Neuronal stem cell (in vitro differentiated cells): ENCODE measurements around the gene HMOX2.

ENCODE experiments used
- DNase-seq: peaks from one replicate; pipeline ENCODE4 v3.0.0-alpha.2; 2013; ENCODE audit warnings: low spot score
- H2AFZ ChIP-seq: one replicate; pipeline ENCODE4 v1.6.1; 2013; ENCODE audit warnings: mild to moderate bottlenecking, low read length, inconsistent platforms
- H2AK5ac ChIP-seq: 2 replicates; pipeline ENCODE4 v1.6.1; 2013; ENCODE audit warnings: low read depth, mild to moderate bottlenecking, inconsistent platforms, low read length, moderate library complexity, mixed read lengths
- H2BK120ac ChIP-seq: 2 replicates; pipeline ENCODE4 v1.6.1; 2013; ENCODE audit warnings: low read depth, mild to moderate bottlenecking, inconsistent platforms, low read length, moderate library complexity, mixed read lengths
- H2BK12ac ChIP-seq: one replicate; pipeline ENCODE4 v1.6.1; 2013; ENCODE audit warnings: low read length, inconsistent platforms
- H2BK15ac ChIP-seq: 2 replicates; pipeline ENCODE4 v1.6.1; 2013; ENCODE audit warnings: mild to moderate bottlenecking, low read length, inconsistent platforms, mixed read lengths
- H2BK5ac ChIP-seq: one replicate; pipeline ENCODE4 v1.6.1; 2013; ENCODE audit warnings: inconsistent platforms, mild to moderate bottlenecking, low read length, moderate library complexity
- H3K14ac ChIP-seq: one replicate; pipeline ENCODE4 v1.6.1; 2013; ENCODE audit warnings: low read length, inconsistent platforms
- H3K18ac ChIP-seq: 2 replicates; pipeline ENCODE4 v1.6.1; 2013; ENCODE audit warnings: low read length, inconsistent platforms
- H3K23ac ChIP-seq: 2 replicates; pipeline ENCODE4 v1.6.1; 2013; ENCODE audit warnings: low read depth, mild to moderate bottlenecking, mixed read lengths, low read length, inconsistent platforms; ENCODE audit not compliant: poor library complexity
- H3K27ac ChIP-seq: replicated peaks from 3 replicates; pipeline ENCODE4 v1.5.1; 2013; ENCODE audit warnings: low read length, inconsistent platforms
- H3K27me3 ChIP-seq, 3 experiments: 2 replicates each; pipeline ENCODE4 v1.6.1; 2013; ENCODE audit warnings: low read length in 3 of 3, mild to moderate bottlenecking in 2 of 3, inconsistent platforms in 1 of 3, low read depth in 1 of 3, mixed read lengths in 1 of 3, moderate library complexity in 1 of 3; ENCODE audit not compliant: control insufficient read depth in 3 of 3, insufficient read depth in 3 of 3
- H3K36me3 ChIP-seq, 2 donors: replicated peaks in 1 of 2; 2 replicates each; pipeline ENCODE4 v1.6.1; 2013; ENCODE audit warnings: low read length in 2 of 2; ENCODE audit not compliant: control insufficient read depth in 2 of 2, insufficient read depth in 2 of 2
- H3K4ac ChIP-seq: 2 replicates; pipeline ENCODE4 v1.6.1; 2013; ENCODE audit warnings: inconsistent platforms, mild to moderate bottlenecking, low read length, moderate library complexity
- H3K4me1 ChIP-seq, 2 donors: 1 replicate in 1 of 2; 2 replicates in 1 of 2; pipeline ENCODE4 v1.6.1; 2013; ENCODE audit warnings: low read length in 2 of 2, low read depth in 1 of 2; ENCODE audit not compliant: control insufficient read depth in 2 of 2, insufficient read depth in 1 of 2
- H3K4me2 ChIP-seq: one replicate; pipeline ENCODE4 v1.6.1; 2013; ENCODE audit warnings: mild to moderate bottlenecking, low read length, inconsistent platforms; ENCODE audit not compliant: insufficient read depth, poor library complexity, severe bottlenecking
- H3K4me3 ChIP-seq, 2 donors: 2 replicates each; pipeline ENCODE4 v1.5.1; 2013; ENCODE audit warnings: low read length in 2 of 2, mild to moderate bottlenecking in 2 of 2, inconsistent platforms in 1 of 2, moderate library complexity in 1 of 2
- H3K79me1 ChIP-seq: one replicate; pipeline ENCODE4 v1.6.1; 2013; ENCODE audit warnings: low read depth, mild to moderate bottlenecking, inconsistent platforms, low read length, moderate library complexity
- H3K9ac ChIP-seq: one replicate; pipeline ENCODE4 v1.6.1; 2013; ENCODE audit warnings: mild to moderate bottlenecking, low read depth, low read length, inconsistent platforms; ENCODE audit not compliant: poor library complexity
- H3K9me3 ChIP-seq, 2 donors: replicated peaks in 1 of 2; 2 replicates each; pipeline versions ENCODE3 to v1.6.1; 2013; ENCODE audit warnings: low read length in 2 of 2, mild to moderate bottlenecking in 2 of 2, inconsistent platforms in 1 of 2, low read depth in 1 of 2, mixed read lengths in 1 of 2, moderate library complexity in 1 of 2; ENCODE audit not compliant: control insufficient read depth in 2 of 2, insufficient read depth in 1 of 2
- H4K8ac ChIP-seq: one replicate; pipeline ENCODE4 v1.6.1; 2013; ENCODE audit warnings: low read depth, mild to moderate bottlenecking, inconsistent platforms, low read length, moderate library complexity
- H4K91ac ChIP-seq: one replicate; pipeline ENCODE4 v1.6.1; 2013; ENCODE audit warnings: low read length, low read depth, mild to moderate bottlenecking, inconsistent platforms; ENCODE audit not compliant: poor library complexity
- WGBS, 2 donors: extraction: QIAGEN DNeasy Blood & Tissue Kit; methylation state at CpG; one replicate each; pipeline ENCODE4 v1.1.7; 2013; ENCODE audit warnings: missing lambda C conversion rate in 2 of 2, mixed read lengths in 1 of 2; ENCODE audit not compliant: insufficient read length in 2 of 2, insufficient replicate concordance in 1 of 2; ENCODE audit errors: extremely low coverage in 2 of 2; 5-methylcytosine and 5-hydroxymethylcytosine counted together

Gene HMOX2

DNA sequence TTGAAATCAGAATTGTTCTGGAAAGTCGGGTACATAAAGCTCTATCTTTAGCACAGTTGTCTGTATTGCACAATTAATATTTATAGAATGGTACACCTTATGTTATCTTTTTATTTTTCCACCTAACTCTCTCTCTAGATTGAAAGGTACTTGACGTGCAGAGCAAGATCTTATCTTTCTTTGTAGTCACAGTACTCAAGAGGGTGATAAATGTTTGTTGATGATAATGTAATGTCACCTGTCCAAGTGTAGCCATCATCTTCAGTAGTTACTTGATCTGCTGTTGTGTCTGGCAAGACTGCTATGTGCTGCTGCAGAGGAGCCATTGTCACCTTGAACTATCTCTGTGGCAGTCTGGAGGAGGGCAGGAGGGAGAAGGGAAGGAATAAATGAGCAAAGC is 5.3 kb downstream of the HMOX2 start:
- H3K18ac ChIP-seq, result no peak overlapping the region
- no peak overlapping the region for H4K8ac ChIP-seq
- H4K91ac ChIP-seq, result no peak overlapping the region
- H2BK5ac ChIP-seq, result no peak overlapping the region
- H3K79me1 ChIP-seq, result no peaks in the 10 kb centered on the region
- H3K4me1 ChIP-seq, result peaks cover 3 to 4% of the 10 kb centered on the region in 2 donors
- H2BK15ac ChIP-seq, result no peak overlapping the region
- H3K14ac ChIP-seq, result no peak overlapping the region
- H3K36me3 ChIP-seq, result peaks cover 0 to 13% of the 10 kb centered on the region in 2 donors
- no peaks in the 10 kb centered on the region for H3K9me3 ChIP-seq
- no CpG with 5 or more reads among the region's 2 CpGs for WGBS, 2 donors
- H2BK120ac ChIP-seq, result no peak overlapping the region
- H3K4me3 ChIP-seq, result no peak overlapping the region
- peaks cover 0 to 2% (median 0%) of the 10 kb centered on the region in 3 experiments for H3K27me3 ChIP-seq
- H3K9ac ChIP-seq, result no peak overlapping the region
- H2AFZ ChIP-seq, result no peak overlapping the region
- no peak for DNase-seq
- H3K4me2 ChIP-seq, result no peak overlapping the region
- H3K27ac ChIP-seq, result no peak overlapping the region
- no peak overlapping the region for H3K23ac ChIP-seq
- H2AK5ac ChIP-seq, result no peak overlapping the region
- no peak overlapping the region for H2BK12ac ChIP-seq
- H3K4ac ChIP-seq, result no peak overlapping the region

DNA sequence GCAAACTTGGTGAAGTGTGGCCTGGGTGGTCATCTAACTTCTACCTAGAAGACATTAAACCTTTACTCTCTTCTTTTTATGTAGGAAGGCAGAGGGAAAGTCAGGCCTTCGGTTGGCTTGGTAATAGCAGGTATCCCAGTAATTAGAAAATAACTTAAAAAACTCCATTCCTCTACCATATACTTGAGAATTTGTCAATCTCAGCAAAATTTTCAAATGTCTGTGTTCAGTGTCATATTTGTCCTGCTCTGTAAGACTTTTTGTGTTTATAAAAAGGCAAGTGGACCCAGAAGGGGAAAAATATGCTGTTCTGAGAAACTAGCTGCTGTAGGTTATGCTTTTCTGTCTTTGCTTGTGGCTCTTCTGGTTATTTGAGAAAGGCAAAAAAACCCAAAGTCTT is 5.8 kb downstream of the HMOX2 start:
- no peak overlapping the region for H3K18ac ChIP-seq
- no peak overlapping the region for H3K9ac ChIP-seq
- WGBS, 2 donors, result no CpG with 5 or more reads among the region's 1 CpG
- H2AFZ ChIP-seq, result no peak overlapping the region
- H3K4me2 ChIP-seq, result no peak overlapping the region
- no peak overlapping the region for H4K8ac ChIP-seq
- no peak overlapping the region for H3K4me3 ChIP-seq
- peaks cover 0 to 13% of the 10 kb centered on the region in 2 donors for H3K36me3 ChIP-seq
- peaks cover under 1 to 2% of the 10 kb centered on the region in 2 donors for H3K4me1 ChIP-seq
- H3K79me1 ChIP-seq, result no peaks in the 10 kb centered on the region
- H2BK120ac ChIP-seq, result no peak overlapping the region
- H3K27me3 ChIP-seq, result no peaks in the 10 kb centered on the region
- H3K4ac ChIP-seq, result no peak overlapping the region
- no peak for DNase-seq
- H4K91ac ChIP-seq, result no peak overlapping the region
- no peak overlapping the region for H2BK15ac ChIP-seq
- no peak overlapping the region for H3K23ac ChIP-seq
- no peaks in the 10 kb centered on the region for H3K9me3 ChIP-seq
- H2AK5ac ChIP-seq, result no peak overlapping the region
- H3K27ac ChIP-seq, result no peak overlapping the region
- no peak overlapping the region for H3K14ac ChIP-seq
- no peak overlapping the region for H2BK5ac ChIP-seq
- no peak overlapping the region for H2BK12ac ChIP-seq

DNA sequence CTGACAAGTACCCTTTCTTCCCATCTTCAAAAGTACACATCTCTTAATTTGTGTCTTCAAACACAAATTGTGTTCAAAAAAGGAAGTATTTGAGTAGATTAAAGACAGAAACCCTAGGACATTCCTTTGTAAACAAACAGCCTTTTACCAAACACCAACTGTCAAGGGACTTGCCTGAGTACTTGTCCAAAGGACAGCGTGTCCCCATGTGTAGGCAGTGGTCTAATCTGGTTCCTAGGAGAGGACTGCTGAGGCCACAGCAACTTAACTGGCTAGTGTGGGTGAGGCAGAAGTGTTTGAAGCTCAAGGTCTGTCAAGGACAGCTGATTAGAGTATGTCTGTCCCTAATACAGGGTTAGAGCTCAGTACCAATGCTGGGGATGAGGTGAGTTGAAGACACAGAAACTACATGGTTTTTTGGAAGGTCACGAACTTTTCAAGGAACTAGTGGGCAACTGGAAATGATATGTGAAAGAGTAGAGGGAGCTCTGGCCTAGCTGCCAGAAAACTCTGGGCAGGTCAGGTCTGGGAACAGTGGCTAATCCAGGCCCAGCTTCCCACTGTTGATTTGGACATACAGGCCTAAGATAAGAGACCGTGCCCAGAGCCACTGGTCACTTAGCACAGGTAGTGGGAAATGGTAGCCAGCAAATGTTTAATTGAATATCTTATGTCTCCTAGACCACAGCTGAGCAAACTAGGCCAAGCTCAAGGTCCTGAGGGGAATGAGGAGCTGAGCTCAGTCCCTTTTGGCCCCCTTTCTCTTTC is 10.1 kb downstream of the HMOX2 start:
- H3K4me1 ChIP-seq, result no peaks in the 10 kb centered on the region
- H3K27me3 ChIP-seq, result no peaks in the 10 kb centered on the region
- no peak overlapping the region for H3K14ac ChIP-seq
- peaks cover 0 to 13% of the 10 kb centered on the region in 2 donors for H3K36me3 ChIP-seq
- H2BK12ac ChIP-seq, result no peak overlapping the region
- H2AK5ac ChIP-seq, result no peak overlapping the region
- no peak overlapping the region for H2AFZ ChIP-seq
- no peak overlapping the region for H3K4ac ChIP-seq
- no peak overlapping the region for H4K8ac ChIP-seq
- H2BK120ac ChIP-seq, result no peak overlapping the region
- H4K91ac ChIP-seq, result no peak overlapping the region
- no peak overlapping the region for H3K9ac ChIP-seq
- no CpG with 5 or more reads among the region's 3 CpGs for WGBS, 2 donors
- H3K23ac ChIP-seq, result no peak overlapping the region
- no peak overlapping the region for H3K18ac ChIP-seq
- H3K27ac ChIP-seq, result no peak overlapping the region
- H3K4me3 ChIP-seq, result no peak overlapping the region
- no peak for DNase-seq
- H2BK15ac ChIP-seq, result no peak overlapping the region
- no peak overlapping the region for H3K4me2 ChIP-seq
- no peak overlapping the region for H2BK5ac ChIP-seq
- no peaks in the 10 kb centered on the region for H3K79me1 ChIP-seq
- H3K9me3 ChIP-seq, result no peaks in the 10 kb centered on the region

DNA sequence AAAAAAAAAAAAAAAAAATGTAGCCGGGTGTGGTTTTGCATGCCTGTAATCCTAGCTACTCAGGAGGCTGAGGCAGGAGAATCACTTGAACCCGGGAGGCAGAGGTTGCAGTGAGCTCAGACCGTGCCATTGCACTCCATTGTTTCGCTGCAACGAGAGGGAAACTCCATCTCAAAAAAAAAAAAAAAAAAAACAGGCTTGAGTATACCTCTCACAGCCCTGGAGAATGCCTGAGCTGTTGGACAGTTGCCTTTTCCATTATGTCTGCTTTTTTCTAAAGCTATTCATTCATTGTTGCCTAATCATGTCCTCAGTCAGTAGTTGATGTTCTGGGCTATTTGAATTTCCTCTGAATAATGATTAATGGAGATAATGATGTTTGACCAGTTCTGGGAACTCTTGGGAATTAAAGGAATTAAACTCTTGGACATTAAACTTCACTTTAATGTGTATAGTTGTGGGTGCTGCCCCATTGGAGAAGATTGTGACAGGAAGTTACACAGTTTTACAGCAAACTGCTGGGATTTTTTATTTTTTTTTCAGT is 11.8 kb downstream of the HMOX2 start:
- no peak overlapping the region for H2BK120ac ChIP-seq
- H2BK15ac ChIP-seq, result no peak overlapping the region
- no peak for DNase-seq
- H2AFZ ChIP-seq, result no peak overlapping the region
- no peak overlapping the region for H4K8ac ChIP-seq
- no peak overlapping the region for H2BK12ac ChIP-seq
- no peak overlapping the region for H3K27ac ChIP-seq
- H4K91ac ChIP-seq, result no peak overlapping the region
- no peaks in the 10 kb centered on the region for H3K4me1 ChIP-seq
- no peaks in the 10 kb centered on the region for H3K27me3 ChIP-seq
- H3K36me3 ChIP-seq, result peaks cover 0 to 13% of the 10 kb centered on the region in 2 donors
- H3K9ac ChIP-seq, result no peak overlapping the region
- no peaks in the 10 kb centered on the region for H3K79me1 ChIP-seq
- H3K4me3 ChIP-seq, result no peak overlapping the region
- no CpG with 5 or more reads among the region's 5 CpGs for WGBS, 2 donors
- no peak overlapping the region for H2BK5ac ChIP-seq
- H3K9me3 ChIP-seq, result no peaks in the 10 kb centered on the region
- H3K14ac ChIP-seq, result no peak overlapping the region
- no peak overlapping the region for H3K23ac ChIP-seq
- H2AK5ac ChIP-seq, result no peak overlapping the region
- no peak overlapping the region for H3K18ac ChIP-seq
- H3K4me2 ChIP-seq, result no peak overlapping the region
- no peak overlapping the region for H3K4ac ChIP-seq
